Trophoblast cell (in vitro differentiated cells and primary cell): Measurements from ENCODE around the gene B3GAT1.
"Not testable (repeated sequence)": the region's sequence is repeated elsewhere in the genome, so short reads cannot be mapped to it uniquely, and the experiment has no call there.

Experiments used
- DNase-seq, 2 donors: peaks; one replicate each; pipeline ENCODE4 v3.0.0-alpha.2; 2016
- H2AFZ ChIP-seq: 2 replicates; pipeline ENCODE4 v1.6.1; 2013; ENCODE audit warnings: low read length, moderate library complexity, mild to moderate bottlenecking; ENCODE audit not compliant: insufficient read depth, poor library complexity
- H2AK5ac ChIP-seq: 2 replicates; pipeline ENCODE4 v1.6.1; 2013; ENCODE audit warnings: mild to moderate bottlenecking, low read length
- H2BK120ac ChIP-seq: 2 replicates; pipeline ENCODE4 v1.6.1; 2013; ENCODE audit warnings: low read length, mild to moderate bottlenecking, moderate library complexity; ENCODE audit not compliant: insufficient read depth, poor library complexity
- H2BK12ac ChIP-seq: 2 replicates; pipeline ENCODE4 v1.6.1; 2013; ENCODE audit warnings: mild to moderate bottlenecking, low read length, moderate library complexity
- H2BK5ac ChIP-seq: 2 replicates; pipeline ENCODE4 v1.6.1; 2013; ENCODE audit warnings: low read length, low read depth, moderate library complexity, mild to moderate bottlenecking; ENCODE audit not compliant: poor library complexity
- H3K14ac ChIP-seq: 2 replicates; pipeline ENCODE4 v1.6.1; 2013; ENCODE audit warnings: mild to moderate bottlenecking, low read length
- H3K18ac ChIP-seq: 2 replicates; pipeline ENCODE4 v1.6.1; 2013; ENCODE audit warnings: mild to moderate bottlenecking, low read length
- H3K23ac ChIP-seq: 2 replicates; pipeline ENCODE4 v1.6.1; 2013; ENCODE audit warnings: low read length
- H3K27ac ChIP-seq: 2 replicates; pipeline ENCODE4 v1.5.1; 2013; ENCODE audit warnings: low read depth, mild to moderate bottlenecking, inconsistent platforms, low read length, moderate library complexity
- H3K27me3 ChIP-seq: 2 replicates; pipeline ENCODE4 v1.6.1; 2013; ENCODE audit warnings: inconsistent platforms, mild to moderate bottlenecking, low read length, moderate library complexity; ENCODE audit not compliant: insufficient read depth
- H3K36me3 ChIP-seq, 2 experiments: 1 replicate in 1 of 2; 2 replicates in 1 of 2; pipeline ENCODE4 v1.6.1; 2013; ENCODE audit warnings: low read length in 2 of 2, mild to moderate bottlenecking in 2 of 2, moderate library complexity in 1 of 2; ENCODE audit not compliant: insufficient read depth in 2 of 2, control insufficient read depth in 1 of 2
- H3K4ac ChIP-seq: 2 replicates; pipeline ENCODE4 v1.6.1; 2013; ENCODE audit warnings: low read depth, mild to moderate bottlenecking, low read length, moderate library complexity
- H3K4me1 ChIP-seq, 2 experiments: 1 replicate in 1 of 2; 2 replicates in 1 of 2; pipeline ENCODE4 v1.6.1; 2013; ENCODE audit warnings: low read length in 2 of 2, mild to moderate bottlenecking in 2 of 2, moderate library complexity in 1 of 2; ENCODE audit not compliant: insufficient read depth in 2 of 2, control insufficient read depth in 1 of 2
- H3K4me2 ChIP-seq: 2 replicates; pipeline ENCODE4 v1.6.1; 2013; ENCODE audit warnings: inconsistent platforms, mild to moderate bottlenecking, low read length, moderate library complexity
- H3K4me3 ChIP-seq: 2 replicates; pipeline ENCODE4 v1.5.1; 2013; ENCODE audit warnings: mild to moderate bottlenecking, low read depth, low read length, inconsistent platforms
- H3K79me1 ChIP-seq: one replicate; pipeline ENCODE4 v1.6.1; 2013; ENCODE audit warnings: low read length
- H3K79me2 ChIP-seq: 2 replicates; pipeline ENCODE4 v1.6.1; 2013; ENCODE audit warnings: low read length, mild to moderate bottlenecking; ENCODE audit not compliant: control insufficient read depth, insufficient read depth, poor library complexity
- H3K9ac ChIP-seq: 2 replicates; pipeline ENCODE4 v1.6.1; 2013; ENCODE audit warnings: mild to moderate bottlenecking, low read length
- H3K9me3 ChIP-seq: 2 replicates; pipeline ENCODE4 v1.6.1; 2013; ENCODE audit warnings: low read depth, mild to moderate bottlenecking, control low read depth, inconsistent platforms, low read length; ENCODE audit not compliant: insufficient read depth
- H4K12ac ChIP-seq: 2 replicates; pipeline ENCODE4 v1.6.1; 2013; ENCODE audit warnings: low read depth, mild to moderate bottlenecking, low read length, moderate library complexity
- H4K8ac ChIP-seq: 2 replicates; pipeline ENCODE4 v1.6.1; 2013; ENCODE audit warnings: low read depth, mild to moderate bottlenecking, low read length, moderate library complexity
- H4K91ac ChIP-seq: one replicate; pipeline ENCODE4 v1.6.1; 2013; ENCODE audit warnings: low read depth, mild to moderate bottlenecking, low read length, moderate library complexity
- WGBS: extraction: QIAGEN DNeasy Blood & Tissue Kit; methylation state at CpG from one replicate; pipeline ENCODE4 v1.1.7; 2013; ENCODE audit warnings: missing lambda C conversion rate; ENCODE audit not compliant: insufficient read length, insufficient coverage; ENCODE audit errors: extremely low coverage; 5-methylcytosine and 5-hydroxymethylcytosine counted together

The B3GAT1 gene

GRCh38 chr11:134459246-134460061, 47.4 kb upstream of the B3GAT1 start:
- H3K27me3 ChIP-seq = no peaks in the 10 kb centered on the region
- H2AFZ ChIP-seq = no peak overlapping the region
- no peak overlapping the region for H3K23ac ChIP-seq
- H3K14ac ChIP-seq = no peak overlapping the region
- no peaks in the 10 kb centered on the region for H3K79me1 ChIP-seq
- H4K8ac ChIP-seq = no peak overlapping the region
- H3K9me3 ChIP-seq = peaks cover 16% of the 10 kb centered on the region
- no peak overlapping the region for H2BK12ac ChIP-seq
- no peak overlapping the region for H3K4me3 ChIP-seq
- no peak overlapping the region for H4K91ac ChIP-seq
- H3K9ac ChIP-seq = no peak overlapping the region
- H2BK120ac ChIP-seq = no peak overlapping the region
- H3K4me1 ChIP-seq = no peaks in the 10 kb centered on the region
- H4K12ac ChIP-seq = no peak overlapping the region
- H3K36me3 ChIP-seq = no peaks in the 10 kb centered on the region
- no peak overlapping the region for H2BK5ac ChIP-seq
- no peaks in the 10 kb centered on the region for H3K79me2 ChIP-seq
- no peak overlapping the region for H3K27ac ChIP-seq
- H3K18ac ChIP-seq = no peak overlapping the region
- H3K4ac ChIP-seq = no peak overlapping the region
- H2AK5ac ChIP-seq = no peak overlapping the region
- H3K4me2 ChIP-seq = no peak overlapping the region
- no peak for DNase-seq
- no CpG with 5 or more reads among the region's 10 CpGs for WGBS

GRCh38 chr11:134457411-134458007, 45.5 kb upstream of the B3GAT1 start:
- not testable (repeated sequence) for H3K14ac ChIP-seq, H3K4me3 ChIP-seq, H3K23ac ChIP-seq, H3K27ac ChIP-seq, H4K91ac ChIP-seq, H3K18ac ChIP-seq, DNase-seq, H3K79me2 ChIP-seq, H4K12ac ChIP-seq, H3K79me1 ChIP-seq, H2BK12ac ChIP-seq, H2AFZ ChIP-seq, H3K4me2 ChIP-seq, H3K36me3 ChIP-seq, H4K8ac ChIP-seq, H2BK5ac ChIP-seq, H3K27me3 ChIP-seq, H2AK5ac ChIP-seq, H3K4ac ChIP-seq, H2BK120ac ChIP-seq, H3K9ac ChIP-seq, H3K4me1 ChIP-seq
- WGBS = no CpG with 5 or more reads among the region's 2 CpGs
- H3K9me3 ChIP-seq = peaks cover 19% of the 10 kb centered on the region

- Histone ChIP-seq H3K79me1 (no peaks in the 10 kb centered on the region), H3K79me2 (no peaks in the 10 kb centered on the region), H3K4me2 (no peak overlapping the region), H3K9me3 (peaks cover 19% of the 10 kb centered on the region), H3K18ac (no peak overlapping the region), H3K4me3 (no peak overlapping the region), H4K91ac (no peak overlapping the region), H2BK5ac (no peak overlapping the region), H3K4me1 (no peaks in the 10 kb centered on the region), H4K12ac (no peak overlapping the region), H3K4ac (no peak overlapping the region), H3K27me3 (no peaks in the 10 kb centered on the region), H3K27ac (no peak overlapping the region), H2AK5ac (no peak overlapping the region), H3K9ac (no peak overlapping the region), H3K23ac (no peak overlapping the region), H3K14ac (no peak overlapping the region), H2BK120ac (no peak overlapping the region), H4K8ac (no peak overlapping the region), H3K36me3 (no peaks in the 10 kb centered on the region), H2BK12ac (no peak overlapping the region), H2AFZ (no peak overlapping the region)
- WGBS = no CpG with 5 or more reads among the region's 3 CpGs
- no peak for DNase-seq
Measured at GRCh38 chr11:134455516-134455915, 43.5 kb upstream of the B3GAT1 start.

- no peak overlapping the region for H3K4me3 ChIP-seq
- H2AK5ac ChIP-seq = no peak overlapping the region
- H2BK12ac ChIP-seq = no peak overlapping the region
- H4K12ac ChIP-seq = no peak overlapping the region
- no peak overlapping the region for H4K8ac ChIP-seq
- no peak overlapping the region for H3K4ac ChIP-seq
- H2BK120ac ChIP-seq = no peak overlapping the region
- no peaks in the 10 kb centered on the region for H3K27me3 ChIP-seq
- no peaks in the 10 kb centered on the region for H3K4me1 ChIP-seq
- no peak overlapping the region for H3K9ac ChIP-seq
- no CpG with 5 or more reads among the region's 6 CpGs for whole genome bisulfite sequencing
- no peak for DNase-seq
- H3K18ac ChIP-seq = no peak overlapping the region
- H4K91ac ChIP-seq = no peak overlapping the region
- no peaks in the 10 kb centered on the region for H3K36me3 ChIP-seq
- no peaks in the 10 kb centered on the region for H3K79me1 ChIP-seq
- no peaks in the 10 kb centered on the region for H3K79me2 ChIP-seq
- no peak overlapping the region for H3K4me2 ChIP-seq
- no peak overlapping the region for H3K14ac ChIP-seq
- peaks cover 18% of the 10 kb centered on the region for H3K9me3 ChIP-seq
- no peak overlapping the region for H2AFZ ChIP-seq
- no peak overlapping the region for H2BK5ac ChIP-seq
- H3K23ac ChIP-seq = peak overlapping the region; percentile 33
- H3K27ac ChIP-seq = no peak overlapping the region
Measured at GRCh38 chr11:134454146-134454690, 42.2 kb upstream of the B3GAT1 start.
